HepG2 (cell line): ENCODE data around the gene BLOC1S1. TPM values are rescaled to one million over a fixed set of nuclear protein-coding genes. Genes with fewer than 3 reads are reported as not detected.

ENCODE experiments used
- BHLHE40 ChIP-seq: IDR thresholded peaks from 2 replicates; pipeline ENCODE4 v1.6.1; 2011; ENCODE audit warnings: low read length, improper control_type of control experiment
- CBX1 ChIP-seq: IDR thresholded peaks from one replicate; pipeline ENCODE4 v1.6.1; 2016; ENCODE audit warnings: antibody characterized with exemption, low read depth
- CBX2 ChIP-seq, 2 experiments: fragments of 200-600 bp in 1 of 2; sonication (generic); formaldehyde crosslinking in 1 of 2; IDR thresholded peaks; 2 replicates each; pipeline versions ENCODE4 v1.7.0 to v1.8.1; 2018 to 2022; ENCODE audit warnings: low read depth in 2 of 2, low read length in 1 of 2, mild to moderate bottlenecking in 1 of 2, missing genetic modification reagents in 1 of 2
- E2F1 ChIP-seq: sonication (generic); formaldehyde crosslinking; IDR thresholded peaks from 2 replicates; pipeline ENCODE4 v1.5.0; 2020; ENCODE audit warnings: missing genetic modification reagents
- ELF1 ChIP-seq: sonication (generic); formaldehyde crosslinking; IDR thresholded peaks from 2 replicates; pipeline ENCODE4 v1.4.0; 2020; ENCODE audit warnings: missing genetic modification reagents
- FOXK1 ChIP-seq: sonication (generic); formaldehyde crosslinking; IDR thresholded peaks from 2 replicates; pipeline ENCODE4 v1.4.0; 2020; ENCODE audit warnings: low read depth, missing genetic modification reagents, borderline replicate concordance
- HNRNPK ChIP-seq: fragments of 200-400 bp; formaldehyde crosslinking; IDR thresholded peaks from 2 replicates; pipeline ENCODE4 v1.6.1; 2018; ENCODE audit warnings: low read length, low read depth, moderate library complexity, mild to moderate bottlenecking; ENCODE audit not compliant: poor library complexity, severe bottlenecking
- MED13 ChIP-seq: sonication (generic); formaldehyde crosslinking; IDR thresholded peaks from 2 replicates; pipeline ENCODE4 v1.5.0; 2020; ENCODE audit warnings: missing genetic modification reagents
- MEF2D ChIP-seq: sonication (generic); formaldehyde crosslinking; IDR thresholded peaks from 2 replicates; pipeline ENCODE4 v1.5.1; 2020; ENCODE audit warnings: mild to moderate bottlenecking, missing genetic modification reagents
- MIER2 ChIP-seq: IDR thresholded peaks from 2 replicates; pipeline ENCODE4 v1.6.1; 2016; ENCODE audit warnings: missing biosample characterization, missing genetic modification reagents
- MTA3 ChIP-seq: sonication (generic); formaldehyde crosslinking; IDR thresholded peaks from 2 replicates; pipeline ENCODE4 v1.4.0; 2020; ENCODE audit warnings: missing genetic modification reagents
- NAIF1 ChIP-seq: sonication (generic); formaldehyde crosslinking; IDR thresholded peaks from 2 replicates; pipeline ENCODE4 v1.5.0; 2020; ENCODE audit warnings: mild to moderate bottlenecking, missing genetic modification reagents, borderline replicate concordance
- NCOR1 ChIP-seq: fragments of 200-600 bp; sonication (generic); IDR thresholded peaks from 2 replicates; pipeline ENCODE4 v1.7.0; 2017; ENCODE audit warnings: antibody characterized with exemption, low read length, borderline replicate concordance
- NFATC3 ChIP-seq: sonication (generic); formaldehyde crosslinking; IDR thresholded peaks from 2 replicates; pipeline ENCODE4 v1.5.1; 2020; ENCODE audit warnings: mild to moderate bottlenecking, missing genetic modification reagents
- NFIB ChIP-seq: sonication (generic); formaldehyde crosslinking; IDR thresholded peaks from 2 replicates; pipeline ENCODE4 v1.9.0; 2021; ENCODE audit warnings: missing genetic modification reagents, mild to moderate bottlenecking, borderline replicate concordance
- NR2F6 ChIP-seq, 2 experiments: IDR thresholded peaks; 2 replicates each; pipeline ENCODE4 v1.6.1; 2016; ENCODE audit warnings: antibody characterized with exemption in 1 of 2, mild to moderate bottlenecking in 1 of 2
- PAF1 ChIP-seq: IDR thresholded peaks from 2 replicates; pipeline ENCODE4 v1.6.1; 2016; ENCODE audit warnings: missing genetic modification reagents, missing compliant biosample characterization
- PCBP1 ChIP-seq: fragments of 200-400 bp; formaldehyde crosslinking; IDR thresholded peaks from 2 replicates; pipeline ENCODE4 v1.6.1; 2017; ENCODE audit warnings: mild to moderate bottlenecking, low read depth, low read length, borderline replicate concordance
- POLR2A ChIP-seq, 2 experiments: IDR thresholded peaks; 2 replicates each; pipeline ENCODE4 v1.6.1; 2011; ENCODE audit warnings: low read depth in 2 of 2, low read length in 2 of 2, mild to moderate bottlenecking in 1 of 2, moderate library complexity in 1 of 2; ENCODE audit not compliant: insufficient read depth in 1 of 2
- RAD21 ChIP-seq: fragments of 450-650 bp; formaldehyde crosslinking; IDR thresholded peaks from 2 replicates; pipeline ENCODE4 v1.5.0; 2020; ENCODE audit warnings: mild to moderate bottlenecking
- RFXANK ChIP-seq: IDR thresholded peaks from 2 replicates; pipeline ENCODE4 v1.6.1; 2016
- SAP130 ChIP-seq: IDR thresholded peaks from 2 replicates; pipeline ENCODE4 v1.6.1; 2016; ENCODE audit warnings: low read depth
- SCMH1 ChIP-seq: sonication (generic); formaldehyde crosslinking; IDR thresholded peaks from 2 replicates; pipeline ENCODE4 v1.9.0; 2021; ENCODE audit warnings: missing genetic modification reagents, mild to moderate bottlenecking, borderline replicate concordance
- SMARCC2 ChIP-seq: fragments of 450-650 bp; IDR thresholded peaks from 2 replicates; pipeline ENCODE4 v1.6.1; 2017; ENCODE audit warnings: antibody characterized with exemption, mild to moderate bottlenecking
- SYNCRIP ChIP-seq: fragments of 200-400 bp; formaldehyde crosslinking; IDR thresholded peaks from 2 replicates; pipeline ENCODE4 v1.6.1; 2018; ENCODE audit warnings: mild to moderate bottlenecking, low read depth, low read length; ENCODE audit not compliant: insufficient read depth
- ZFP36 ChIP-seq: fragments of 150-350 bp; IDR thresholded peaks from 2 replicates; pipeline ENCODE4 v1.6.1; 2018; ENCODE audit warnings: borderline replicate concordance, low read length, low read depth; ENCODE audit not compliant: partially characterized antibody
- ZFP37 ChIP-seq: sonication (generic); formaldehyde crosslinking; IDR thresholded peaks from 2 replicates; pipeline ENCODE4 v1.4.0; 2020; ENCODE audit warnings: missing genetic modification reagents, borderline replicate concordance
- ZNF143 ChIP-seq: sonication (generic); formaldehyde crosslinking; IDR thresholded peaks from 2 replicates; pipeline ENCODE4 v1.4.0; 2020; ENCODE audit warnings: missing genetic modification reagents
- ZNF335 ChIP-seq: sonication (generic); formaldehyde crosslinking; IDR thresholded peaks from 2 replicates; pipeline ENCODE4 v1.4.0; 2020; ENCODE audit warnings: missing genetic modification reagents
- ZNF460 ChIP-seq: sonication (generic); formaldehyde crosslinking; IDR thresholded peaks from 2 replicates; pipeline ENCODE4 v1.5.1; 2020; ENCODE audit warnings: missing genetic modification reagents, mild to moderate bottlenecking, borderline replicate concordance
- ZNF547 ChIP-seq: sonication (generic); formaldehyde crosslinking; IDR thresholded peaks from 2 replicates; pipeline ENCODE4 v1.5.1; 2020; ENCODE audit warnings: mild to moderate bottlenecking, missing genetic modification reagents
- ZNF549 ChIP-seq: sonication (generic); formaldehyde crosslinking; IDR thresholded peaks from 2 replicates; pipeline ENCODE4 v1.5.0; 2020; ENCODE audit warnings: missing genetic modification reagents
- ZNF775 ChIP-seq: sonication (generic); formaldehyde crosslinking; IDR thresholded peaks from 2 replicates; pipeline ENCODE4 v1.4.0; 2020; ENCODE audit warnings: missing genetic modification reagents, mild to moderate bottlenecking, moderate library complexity, borderline replicate concordance
- ZNF788 ChIP-seq: sonication (generic); formaldehyde crosslinking; IDR thresholded peaks from 2 replicates; pipeline ENCODE4 v1.5.0; 2020; ENCODE audit warnings: mild to moderate bottlenecking, missing genetic modification reagents, borderline replicate concordance
- polyA plus RNA-seq, 8 experiments: library from polyadenylated mRNA; depleted of rRNA in 3 of 8; stranded (reverse) in 7 of 8; unstranded in 1 of 8; fragments of >200 nt; fragmentation: Illumina TruSeq in 4 of 8; extraction: Trizol in 4 of 8; gene quantifications; 2 replicates each; pipeline versions ENCODE4 v1.2.1 to v1.2.3, GENCODE V29; 2011 to 2016; ENCODE audit warnings: low read depth in 4 of 8, missing spikeins in 1 of 8, mixed read lengths in 1 of 8; ENCODE audit not compliant: insufficient read depth in 1 of 8
- total RNA-seq, 5 experiments: library from RNA; depleted of rRNA; stranded (reverse); fragments of >200 nt; fragmentation: Illumina TruSeq; extraction: Trizol; gene quantifications; 2 replicates each; pipeline ENCODE4 v1.2.3, GENCODE V29; 2016; ENCODE audit warnings: low read depth in 1 of 5

The BLOC1S1 gene
- total and polyA plus RNA-seq, 2 of the 13 experiments (the other 11 are each of a cell fraction or from before 2014, with no cell fraction given) = 55.1 to 95.3 TPM

- TF ChIP-seq E2F1 (CRISPR knock-in tag) (no peak; the same call in none of the 2 replicates), SCMH1 (CRISPR knock-in tag) (no peak), PAF1 (CRISPR knock-in tag) (no peak), RAD21 (CRISPR knock-in tag) (no peak), ZNF549 (CRISPR knock-in tag) (no peak), ZNF335 (no peak), ZNF143 (CRISPR knock-in tag) (no peak), SMARCC2 (no peak), CBX1 (peak; percentile 69), ZFP37 (CRISPR knock-in tag) (no peak), ZNF460 (CRISPR knock-in tag) (no peak), NFATC3 (CRISPR knock-in tag) (no peak), ZNF775 (CRISPR knock-in tag) (no peak), MEF2D (CRISPR knock-in tag) (peak; percentile 40; the same call in 1 of the 2 replicates), NFIB (CRISPR knock-in tag) (no peak), ELF1 (CRISPR knock-in tag) (peak; percentile 92), HNRNPK (no peak), MIER2 (CRISPR knock-in tag) (0 out of 2 replicates have a peak, but pooled peaks have one; percentile 30), FOXK1 (CRISPR knock-in tag) (peak; percentile 89; the same call in 1 of the 2 replicates), POLR2A (IDR thresholded peaks at IDR 0.05; ENCODE audit: insufficient read depth in 1 of 2, low read depth in 2 of 2, low read length in 2 of 2) (peak; percentile 55 to 60), NR2F6 (IDR thresholded peaks at IDR 0.05) (peak; percentile 29; the same call in 1 of the 2 replicates), NR2F6 (CRISPR knock-in tag; IDR thresholded peaks at IDR 0.05) (peak; percentile 66), ZNF547 (CRISPR knock-in tag) (peak; percentile 32; the same call in 1 of the 2 replicates), BHLHE40 (peak; percentile 95), SAP130 (CRISPR knock-in tag) (peak; percentile 99), ZFP36 (no peak), MED13 (no peak), SYNCRIP (no peak), NAIF1 (CRISPR knock-in tag) (no peak), NCOR1 (peak; percentile 10; the same call in 1 of the 2 replicates), ZNF788 (CRISPR knock-in tag) (peak; percentile 92; the same call in 1 of the 2 replicates), MTA3 (CRISPR knock-in tag) (no peak), PCBP1 (no peak), CBX2 (IDR thresholded peaks at IDR 0.05; ENCODE audit: low read depth, low read length) (no peak), CBX2 (CRISPR knock-in tag; IDR thresholded peaks at IDR 0.05; ENCODE audit: low read depth) (no peak), RFXANK (no peak)
Measured at GRCh38 chr12:55715833-55716581, at the start of gene BLOC1S1 (continued).
